GM18870 (cell line): ENCODE results near the gene MAP3K9.
"Not testable (repeated sequence)": the region's sequence is repeated elsewhere in the genome, so short reads cannot be mapped to it uniquely, and the experiment has no call there.

ENCODE experiments used
- ATAC-seq: cut with Tn5 transposase; IDR thresholded peaks from one replicate; pipeline ENCODE4 v1.9.1; 2021; ENCODE audit warnings: moderate library complexity; ENCODE audit not compliant: unreplicated experiment

The MAP3K9 gene

GRCh38 chr14:70726651-70727375 lies 82.5 kb downstream of the MAP3K9 start:
- no peak for ATAC-seq

GRCh38 chr14:70724944-70725343 lies 84.4 kb downstream of the MAP3K9 start:
- ATAC-seq = no peak

GRCh38 chr14:70724110-70724509 lies 85.2 kb downstream of the MAP3K9 start:
- no peak for ATAC-seq

- ATAC-seq = no peak
Measured at GRCh38 chr14:70723276-70723675, 86.0 kb downstream of the MAP3K9 start.

DNA sequence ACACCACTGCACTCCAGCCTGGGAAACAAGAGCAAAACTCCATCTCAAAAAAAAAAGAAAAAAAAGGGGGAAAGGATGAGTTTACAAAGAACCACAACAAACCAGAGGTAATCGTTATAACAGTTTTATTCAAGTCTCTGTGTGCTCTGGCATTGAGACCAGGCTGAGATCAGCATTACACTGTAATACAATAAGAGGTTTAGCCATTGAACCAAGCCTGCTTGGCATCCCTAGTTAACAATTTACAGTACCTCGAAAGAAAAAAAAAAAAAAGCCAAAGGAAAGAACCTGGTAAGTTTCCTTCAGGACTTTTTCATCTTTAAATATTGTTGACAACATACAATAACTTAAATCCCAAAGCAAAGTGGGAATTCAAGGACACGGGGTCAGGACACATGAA lies 86.9 kb downstream of the MAP3K9 start:
- ATAC-seq = no peak

DNA sequence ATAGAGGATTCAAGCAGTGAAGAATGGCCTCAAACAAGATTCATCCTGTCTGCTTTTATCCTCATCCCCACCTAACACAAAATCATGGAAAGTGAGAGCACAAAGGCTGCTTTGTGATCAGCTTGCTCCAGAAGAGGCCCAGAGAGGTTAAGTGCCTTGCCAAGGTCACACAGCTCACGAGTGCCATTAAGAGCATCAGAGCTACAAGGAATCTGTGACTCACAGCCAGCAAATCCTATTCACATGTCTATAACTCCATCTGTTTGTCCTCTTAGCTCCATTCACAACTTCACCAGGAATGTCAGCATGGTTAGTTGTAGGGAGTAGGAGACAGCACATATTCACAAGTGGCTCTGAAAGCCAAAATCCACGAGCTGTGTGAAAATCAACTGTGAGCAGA lies 87.8 kb downstream of the MAP3K9 start:
- no peak for ATAC-seq

- ATAC-seq = no peak
Measured at GRCh38 chr14:70718383-70719118, 90.8 kb downstream of the MAP3K9 start.

DNA sequence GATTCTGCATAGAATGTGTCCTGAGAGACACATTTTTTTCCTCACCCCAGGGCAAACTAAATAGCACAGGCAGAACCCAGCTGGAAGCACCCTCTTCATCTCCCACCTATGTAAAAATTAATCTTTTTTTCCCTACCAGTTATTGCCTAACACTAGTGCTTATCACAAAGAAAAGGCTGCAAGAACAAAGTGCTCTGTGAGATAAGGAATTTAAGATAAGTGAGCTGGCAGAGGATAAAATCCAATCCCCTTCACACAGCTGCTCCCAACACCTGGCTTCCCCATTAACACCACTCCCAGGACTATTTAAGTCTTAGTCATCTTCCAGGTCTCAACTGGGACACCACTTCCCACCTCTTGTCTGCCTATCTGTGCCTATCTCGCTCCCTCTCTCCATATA lies 92.4 kb downstream of the MAP3K9 start:
- ATAC-seq = no peak

DNA sequence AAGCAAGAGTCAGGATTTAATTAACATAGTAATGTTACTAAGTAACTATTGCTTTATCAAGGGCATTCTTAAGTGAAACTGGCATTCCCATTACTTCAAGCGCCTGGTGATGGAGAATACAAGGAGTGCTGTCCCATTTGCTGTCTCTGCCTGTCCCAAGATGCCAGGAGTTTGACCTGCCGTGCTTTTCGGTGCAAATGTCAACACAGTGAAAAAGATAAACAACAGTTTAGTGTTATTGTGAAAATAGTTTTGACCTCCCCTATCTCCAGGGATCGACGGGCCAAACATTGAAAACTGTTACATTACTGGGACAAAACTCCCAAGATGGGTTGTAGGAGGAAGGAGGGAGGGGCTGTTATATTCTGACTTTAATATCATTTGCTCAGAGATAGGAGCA lies 92.8 kb downstream of the MAP3K9 start:
- no peak for ATAC-seq

GRCh38 chr14:70714055-70714550 lies 95.2 kb downstream of the MAP3K9 start:
- no peak for ATAC-seq

DNA sequence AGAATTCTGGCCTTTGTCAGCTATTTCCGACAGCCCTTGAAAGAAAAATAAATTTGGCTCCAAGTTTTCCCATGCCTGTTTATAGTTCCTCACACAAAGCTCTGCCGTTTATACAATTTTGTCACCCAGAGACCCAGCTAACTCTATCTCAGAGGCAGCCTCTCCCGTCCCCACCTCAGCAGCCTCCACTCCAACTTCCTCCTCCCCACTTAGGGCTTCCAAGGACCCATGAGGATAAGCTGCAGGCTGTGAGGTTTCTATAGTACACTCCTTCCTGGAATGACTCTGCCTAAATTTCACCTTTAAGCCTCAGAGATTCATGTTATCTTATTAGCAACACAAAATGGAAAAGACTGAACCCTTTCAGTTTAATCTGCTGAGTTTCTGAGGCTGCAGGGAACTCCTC lies 95.8 kb downstream of the MAP3K9 start:
- ATAC-seq = no peak

DNA sequence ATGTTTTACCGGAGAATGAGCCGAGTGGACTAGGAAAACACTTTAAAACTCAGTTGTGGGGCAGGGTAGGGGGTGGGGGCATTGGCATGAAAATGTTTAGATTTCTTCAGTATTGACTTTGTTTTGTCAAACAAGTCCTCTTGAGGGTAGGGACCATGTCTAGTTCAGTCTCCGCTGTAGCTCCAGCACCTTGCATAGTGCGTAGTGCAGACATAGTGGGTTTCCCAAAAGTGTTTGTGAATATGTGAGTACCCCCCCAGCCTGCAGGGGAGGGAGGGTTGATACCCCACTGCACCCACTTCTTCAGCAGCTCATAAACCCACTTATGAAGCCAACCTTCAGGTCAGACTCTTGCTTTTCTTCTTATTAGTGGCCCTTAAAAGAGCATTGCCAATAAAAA lies 96.2 kb downstream of the MAP3K9 start:
- no peak for ATAC-seq

- ATAC-seq = no peak
Measured at GRCh38 chr14:70711451-70711850, 97.9 kb downstream of the MAP3K9 start.

- ATAC-seq = no peak
Measured at GRCh38 chr14:70709726-70710382, 99.5 kb downstream of the MAP3K9 start.

DNA sequence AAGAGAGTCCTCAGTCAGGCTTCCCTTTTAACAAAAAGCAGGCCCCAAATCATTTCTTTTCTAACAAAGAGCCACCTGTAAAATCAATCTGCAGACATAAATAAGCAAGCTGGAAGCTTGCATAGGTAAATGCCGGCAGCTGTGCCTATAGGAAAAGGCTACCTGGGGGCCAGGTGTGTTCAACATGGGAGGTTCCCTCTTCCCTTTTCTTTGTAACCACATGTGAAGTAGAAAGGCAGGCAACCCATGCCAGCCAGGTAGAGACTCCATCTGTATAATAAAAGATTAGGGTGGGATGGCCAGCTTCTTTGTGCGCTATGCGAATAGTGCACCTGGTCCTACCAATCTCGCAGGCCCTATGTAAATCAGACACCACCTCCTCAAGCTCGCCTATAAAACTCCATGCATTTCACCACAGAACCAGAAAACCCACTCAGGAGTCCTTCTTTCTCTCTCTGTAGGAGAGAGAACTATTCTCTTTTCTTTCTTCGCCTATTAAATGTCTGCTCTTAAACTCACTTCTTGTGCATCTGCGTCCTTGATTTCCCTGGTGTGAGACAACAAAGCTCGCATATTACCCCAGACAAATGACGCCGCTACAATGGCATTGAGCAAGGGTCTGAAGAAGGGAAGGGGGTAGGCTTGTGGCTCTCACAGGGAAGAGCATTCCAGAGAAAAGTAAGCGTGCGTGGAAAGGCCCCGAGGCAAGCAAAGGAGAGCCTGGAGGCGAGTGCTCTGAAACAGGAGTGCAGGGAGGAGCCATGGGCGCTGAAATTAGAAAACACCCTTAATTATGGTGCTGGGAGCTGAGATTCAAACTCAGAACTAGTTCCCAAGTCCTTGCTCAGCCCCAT lies 100.4 kb downstream of the MAP3K9 start:
- no peak for ATAC-seq

DNA sequence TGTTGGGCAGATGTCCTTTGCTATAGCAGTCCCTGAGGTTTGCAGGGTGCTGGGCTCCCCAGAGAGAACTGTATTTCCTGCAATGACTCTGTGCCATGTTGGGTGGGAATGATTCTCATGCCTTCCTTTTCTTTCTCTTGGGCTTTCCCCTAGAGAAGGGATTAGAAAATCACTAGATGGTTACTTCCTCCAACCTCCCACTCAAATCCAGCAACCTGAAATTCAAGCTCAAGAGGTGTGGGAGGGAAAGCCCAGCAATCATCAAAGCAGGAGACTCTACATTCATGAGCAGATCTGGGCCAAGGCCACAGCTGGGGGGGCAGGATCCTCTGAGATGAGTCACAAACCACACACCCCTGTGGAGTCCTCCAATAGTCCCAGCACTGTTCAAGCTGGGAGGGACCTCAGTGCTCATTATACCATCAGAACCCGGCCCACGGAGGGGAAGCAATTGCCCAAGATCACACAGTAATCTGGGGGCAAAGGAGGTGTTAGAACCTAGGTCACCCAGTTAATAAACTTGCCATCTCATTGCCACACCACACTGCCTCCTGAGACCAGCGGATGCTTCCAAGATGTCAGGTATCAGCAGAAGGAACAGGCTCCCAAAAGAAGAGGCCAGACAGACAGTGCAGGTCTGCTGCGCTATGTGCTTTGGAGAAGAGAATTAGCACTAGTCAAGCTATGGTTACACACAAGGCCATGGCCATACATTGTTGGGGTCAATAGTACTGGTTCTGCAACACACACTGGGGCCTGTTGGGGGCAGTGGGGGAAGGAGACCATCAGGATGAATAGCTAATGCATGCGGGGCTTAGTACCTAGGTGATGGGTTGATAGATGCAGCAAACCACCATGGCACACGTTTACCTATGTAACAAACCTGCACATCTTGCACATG lies 101.9 kb downstream of the MAP3K9 start:
- ATAC-seq = peak; percentile 83

GRCh38 chr14:70706177-70706576 lies 103.1 kb downstream of the MAP3K9 start:
- no peak for ATAC-seq

GRCh38 chr14:70704960-70705359 lies 104.4 kb downstream of the MAP3K9 start:
- ATAC-seq = no peak

- ATAC-seq = not testable (repeated sequence)
Measured at GRCh38 chr14:70703621-70704168, 105.6 kb downstream of the MAP3K9 start.

DNA sequence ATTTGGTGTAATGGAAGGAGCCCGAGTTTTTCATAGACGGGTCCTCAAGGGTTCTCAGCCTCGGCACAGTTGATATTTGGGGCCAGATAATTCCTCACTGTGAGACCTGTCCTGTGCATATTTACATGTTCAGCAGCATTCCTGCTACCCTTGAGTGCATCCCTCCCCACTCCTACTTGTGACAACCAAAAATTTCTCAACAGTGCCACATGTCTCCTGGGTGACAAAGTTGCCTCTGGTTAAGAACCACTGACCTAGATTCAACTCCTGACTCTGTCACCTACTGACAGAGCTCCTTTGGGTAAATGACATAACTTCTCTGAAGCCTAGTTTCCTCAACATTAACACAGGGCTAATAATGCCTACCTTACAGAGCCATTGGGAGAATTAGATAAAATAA lies 107.2 kb downstream of the MAP3K9 start:
- no peak for ATAC-seq
